Type B pancreatic cell (in vitro differentiated cells): ENCODE measurements around the gene ERC1. TPM values are rescaled to one million over a fixed set of nuclear protein-coding genes. Genes with fewer than 3 reads are reported as not detected.

Source experiments
- DNase-seq: peaks from one replicate; pipeline ENCODE4 v3.0.0; 2021; ENCODE audit warnings: mixed read lengths; ENCODE audit not compliant: unreplicated experiment; ENCODE audit errors: extremely low spot score
- H3K27ac Mint-ChIP-seq: 2 replicates; pipeline ENCODE4 v1.8.0; 2021; ENCODE audit warnings: mild to moderate bottlenecking, mixed read lengths
- H3K27me3 Mint-ChIP-seq: 2 replicates; pipeline ENCODE4 v1.8.0; 2021; ENCODE audit warnings: mixed read lengths
- H3K36me3 Mint-ChIP-seq: 2 replicates; pipeline ENCODE4 v1.8.0; 2021; ENCODE audit warnings: mixed read lengths
- H3K4me1 Mint-ChIP-seq: one replicate; pipeline ENCODE4 v1.8.0; 2021; ENCODE audit warnings: mixed read lengths; ENCODE audit not compliant: unreplicated experiment
- H3K4me3 Mint-ChIP-seq: 2 replicates; pipeline ENCODE4 v1.8.0; 2021; ENCODE audit warnings: mild to moderate bottlenecking, mixed read lengths
- H3K9me3 Mint-ChIP-seq: 2 replicates; pipeline ENCODE4 v1.8.0; 2021; ENCODE audit warnings: mixed read lengths
- total RNA-seq: library from RNA; stranded (reverse); gene quantifications from 2 replicates; pipeline ENCODE4 v1.2.1, GENCODE V29; 2021; ENCODE audit warnings: low replicate concordance
- TF ChIP-seq, protein P1 (sequence below): fragments of 200-600 bp; sonication (generic); conservative IDR thresholded peaks from 2 replicates; pipeline ENCODE4 v1.5.0; 2021; ENCODE audit warnings: antibody characterized with exemption, mild to moderate bottlenecking

Gene ERC1
- total RNA-seq, 1 donor from 2014 or later: 62.8 TPM

GRCh38 chr12:1491983-1492697 lies 501.1 kb downstream of the ERC1 start:
- DNase-seq: no peak
- Mint-ChIP-seq H3K4me1 (peaks cover 6% of the 10 kb centered on the region), H3K27ac (no peak overlapping the region), H3K27me3 (no peaks in the 10 kb centered on the region), H3K4me3 (no peak overlapping the region), H3K9me3 (no peaks in the 10 kb centered on the region), H3K36me3 (peaks cover 49% of the 10 kb centered on the region)
- TF ChIP-seq, protein P1, sequence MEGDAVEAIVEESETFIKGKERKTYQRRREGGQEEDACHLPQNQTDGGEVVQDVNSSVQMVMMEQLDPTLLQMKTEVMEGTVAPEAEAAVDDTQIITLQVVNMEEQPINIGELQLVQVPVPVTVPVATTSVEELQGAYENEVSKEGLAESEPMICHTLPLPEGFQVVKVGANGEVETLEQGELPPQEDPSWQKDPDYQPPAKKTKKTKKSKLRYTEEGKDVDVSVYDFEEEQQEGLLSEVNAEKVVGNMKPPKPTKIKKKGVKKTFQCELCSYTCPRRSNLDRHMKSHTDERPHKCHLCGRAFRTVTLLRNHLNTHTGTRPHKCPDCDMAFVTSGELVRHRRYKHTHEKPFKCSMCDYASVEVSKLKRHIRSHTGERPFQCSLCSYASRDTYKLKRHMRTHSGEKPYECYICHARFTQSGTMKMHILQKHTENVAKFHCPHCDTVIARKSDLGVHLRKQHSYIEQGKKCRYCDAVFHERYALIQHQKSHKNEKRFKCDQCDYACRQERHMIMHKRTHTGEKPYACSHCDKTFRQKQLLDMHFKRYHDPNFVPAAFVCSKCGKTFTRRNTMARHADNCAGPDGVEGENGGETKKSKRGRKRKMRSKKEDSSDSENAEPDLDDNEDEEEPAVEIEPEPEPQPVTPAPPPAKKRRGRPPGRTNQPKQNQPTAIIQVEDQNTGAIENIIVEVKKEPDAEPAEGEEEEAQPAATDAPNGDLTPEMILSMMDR: no peak

DNA sequence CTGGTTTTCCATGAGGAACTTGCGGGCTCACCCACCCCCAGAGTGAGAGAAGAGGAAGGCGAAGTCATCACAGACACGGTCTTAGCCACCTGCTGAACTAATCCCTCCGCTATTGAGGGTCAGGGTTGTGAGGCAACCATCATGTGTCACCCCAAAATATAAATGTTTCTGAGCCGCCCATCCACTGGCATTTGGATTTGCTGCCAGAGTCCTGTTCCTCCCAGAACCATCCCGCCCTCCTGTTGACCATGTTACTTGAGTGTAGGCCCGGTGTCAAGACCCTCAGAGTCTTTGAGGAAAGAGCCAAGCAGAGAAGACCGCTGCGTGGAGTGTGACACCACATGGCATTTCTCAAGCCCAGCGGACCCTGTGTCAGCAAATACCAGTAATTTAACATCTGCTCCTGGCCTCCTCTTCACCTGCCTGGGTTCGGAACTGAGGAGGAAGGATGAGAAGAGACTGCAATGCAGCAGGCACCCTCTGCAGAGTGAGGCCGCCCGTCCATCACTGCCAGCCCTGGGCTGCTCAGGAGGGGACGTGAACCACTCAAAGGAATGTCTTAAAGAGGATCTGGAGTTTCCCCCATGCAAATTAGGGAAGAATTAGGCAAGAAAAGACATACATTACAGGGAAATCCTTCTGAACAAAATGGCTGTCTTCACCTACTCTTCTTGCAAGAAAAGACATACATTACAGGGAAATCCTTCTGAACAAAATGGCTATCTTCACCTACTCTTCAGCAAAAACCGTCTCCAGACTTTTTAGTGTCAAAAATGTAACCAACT lies 502.9 kb downstream of the ERC1 start:
- TF ChIP-seq, protein P1: no peak
- no peak overlapping the region for H3K4me3 Mint-ChIP-seq
- H3K9me3 Mint-ChIP-seq: no peaks in the 10 kb centered on the region
- H3K4me1 Mint-ChIP-seq: peaks cover 2% of the 10 kb centered on the region
- H3K27me3 Mint-ChIP-seq: no peaks in the 10 kb centered on the region
- no peak overlapping the region for H3K27ac Mint-ChIP-seq
- peaks cover 44% of the 10 kb centered on the region for H3K36me3 Mint-ChIP-seq
- no peak for DNase-seq

DNA sequence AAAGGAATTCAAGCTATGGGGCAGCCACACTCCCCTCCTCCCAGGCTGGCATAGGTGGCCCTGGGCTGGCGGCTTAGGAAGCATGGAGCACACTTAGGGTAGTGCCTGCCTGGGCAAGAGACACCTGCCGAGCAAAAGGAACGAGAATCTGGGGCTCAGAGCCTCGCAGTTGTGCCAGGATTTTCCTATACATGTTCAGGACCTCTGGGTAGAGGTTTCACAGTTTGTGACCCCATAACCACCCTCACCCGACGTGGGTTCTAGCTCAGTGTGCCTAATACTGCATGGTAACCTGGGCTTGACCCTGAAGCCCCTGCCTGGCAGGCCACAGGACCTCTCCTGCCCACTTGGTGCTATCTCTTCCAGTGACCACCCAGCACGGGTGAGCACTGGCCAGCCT lies 503.8 kb downstream of the ERC1 start:
- no peaks in the 10 kb centered on the region for H3K4me1 Mint-ChIP-seq
- no peaks in the 10 kb centered on the region for H3K9me3 Mint-ChIP-seq
- H3K27me3 Mint-ChIP-seq: no peaks in the 10 kb centered on the region
- TF ChIP-seq, protein P1: no peak
- H3K27ac Mint-ChIP-seq: no peak overlapping the region
- DNase-seq: no peak
- peaks cover 41% of the 10 kb centered on the region for H3K36me3 Mint-ChIP-seq
- H3K4me3 Mint-ChIP-seq: no peak overlapping the region

GRCh38 chr12:1496162-1496900 lies 505.3 kb downstream of the ERC1 start:
- no peaks in the 10 kb centered on the region for H3K4me1 Mint-ChIP-seq
- DNase-seq: no peak
- no peak overlapping the region for H3K4me3 Mint-ChIP-seq
- H3K27ac Mint-ChIP-seq: peak overlapping the region; percentile 34
- peaks cover 27% of the 10 kb centered on the region for H3K36me3 Mint-ChIP-seq
- no peaks in the 10 kb centered on the region for H3K9me3 Mint-ChIP-seq
- TF ChIP-seq, protein P1: no peak
- no peaks in the 10 kb centered on the region for H3K27me3 Mint-ChIP-seq

DNA sequence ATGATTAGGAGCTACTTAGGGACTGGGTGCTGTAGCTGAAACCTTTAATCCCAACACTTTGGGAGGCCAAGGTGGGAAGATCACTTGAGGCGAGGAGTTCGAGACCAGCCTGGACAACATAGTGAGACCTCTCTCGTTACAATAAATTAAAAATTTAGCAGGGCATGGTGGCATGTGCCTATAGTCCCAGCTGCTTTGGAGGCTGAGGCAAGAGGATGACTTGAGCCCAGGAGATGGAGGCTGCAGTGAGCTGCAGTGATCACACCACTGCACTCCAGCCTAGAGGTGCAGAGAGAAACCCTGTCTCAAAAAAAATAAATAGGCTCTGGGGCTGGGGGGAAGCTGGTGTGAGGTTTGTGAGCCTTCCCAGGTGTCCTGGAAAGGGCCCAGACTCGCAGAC lies 506.1 kb downstream of the ERC1 start:
- TF ChIP-seq, protein P1: no peak

More for the DNA sequence above, 506.1 kb downstream of the ERC1 start:
- no peak for DNase-seq
- Mint-ChIP-seq H3K27ac (no peak overlapping the region), H3K36me3 (peaks cover 19% of the 10 kb centered on the region), H3K27me3 (no peaks in the 10 kb centered on the region), H3K9me3 (no peaks in the 10 kb centered on the region), H3K4me1 (no peaks in the 10 kb centered on the region), H3K4me3 (no peak overlapping the region)
